Testis (tissue), 2 donors: ENCODE measurements around the gene PLA2G4D.

ENCODE experiments used
- POLR2A ChIP-seq: fragments of 450-650 bp; IDR thresholded peaks from one replicate; pipeline ENCODE4 v1.6.1; 2017; ENCODE audit warnings: antibody characterized with exemption, mild to moderate bottlenecking, moderate library complexity
- TF ChIP-seq, protein P1 (sequence below), 3 experiments: fragments of 450-650 bp in 2 of 3; fragments of 200-600 bp in 1 of 3; sonication (generic) in 1 of 3; IDR thresholded peaks; one replicate each; pipeline ENCODE4 v1.5.1; 2016 to 2019; ENCODE audit warnings: antibody characterized with exemption in 3 of 3, mild to moderate bottlenecking in 2 of 3, moderate library complexity in 1 of 3

DNA sequence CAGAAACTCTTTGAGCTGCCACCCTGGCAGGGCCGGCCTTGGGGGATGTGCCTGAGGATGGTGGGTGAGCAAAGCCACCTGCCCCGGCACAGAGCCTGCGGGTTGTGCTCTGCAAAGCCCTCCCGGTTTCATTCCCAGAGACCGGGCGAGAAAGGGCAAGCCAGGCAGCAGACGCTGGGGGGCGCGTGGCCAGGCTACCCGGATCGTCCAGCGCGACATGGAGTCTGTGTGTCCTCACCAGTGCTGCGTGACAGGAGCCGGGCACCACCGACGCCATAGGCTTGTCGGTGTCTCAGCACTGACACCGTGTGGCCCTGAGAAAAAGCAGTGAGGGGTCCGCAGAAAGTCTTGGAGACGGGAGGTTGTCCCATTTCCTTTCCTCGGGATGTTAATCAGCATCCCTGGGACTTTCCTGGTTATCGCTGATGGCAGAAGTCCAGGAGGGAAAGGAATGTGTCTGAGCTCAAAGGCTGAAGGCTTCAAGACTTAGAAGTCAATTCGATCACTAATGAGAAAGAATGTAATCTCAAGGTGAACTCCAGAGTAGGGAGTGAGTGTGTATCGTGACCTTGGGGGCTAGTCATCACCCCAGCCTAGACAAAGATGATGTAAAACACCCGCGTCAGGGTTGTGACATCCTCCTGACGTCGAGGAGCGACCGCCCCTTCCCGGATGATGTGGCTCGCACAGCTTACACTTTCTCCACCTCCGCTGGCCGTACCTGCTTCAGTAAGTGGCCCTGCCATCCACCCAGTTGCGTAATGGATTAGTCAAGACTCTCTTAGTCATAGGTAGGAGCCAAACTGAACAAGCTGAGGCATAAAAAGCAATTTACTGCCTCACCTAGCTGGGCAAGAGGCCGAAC is 37.2 kb downstream of the PLA2G4D start:
- TF ChIP-seq, protein P1, sequence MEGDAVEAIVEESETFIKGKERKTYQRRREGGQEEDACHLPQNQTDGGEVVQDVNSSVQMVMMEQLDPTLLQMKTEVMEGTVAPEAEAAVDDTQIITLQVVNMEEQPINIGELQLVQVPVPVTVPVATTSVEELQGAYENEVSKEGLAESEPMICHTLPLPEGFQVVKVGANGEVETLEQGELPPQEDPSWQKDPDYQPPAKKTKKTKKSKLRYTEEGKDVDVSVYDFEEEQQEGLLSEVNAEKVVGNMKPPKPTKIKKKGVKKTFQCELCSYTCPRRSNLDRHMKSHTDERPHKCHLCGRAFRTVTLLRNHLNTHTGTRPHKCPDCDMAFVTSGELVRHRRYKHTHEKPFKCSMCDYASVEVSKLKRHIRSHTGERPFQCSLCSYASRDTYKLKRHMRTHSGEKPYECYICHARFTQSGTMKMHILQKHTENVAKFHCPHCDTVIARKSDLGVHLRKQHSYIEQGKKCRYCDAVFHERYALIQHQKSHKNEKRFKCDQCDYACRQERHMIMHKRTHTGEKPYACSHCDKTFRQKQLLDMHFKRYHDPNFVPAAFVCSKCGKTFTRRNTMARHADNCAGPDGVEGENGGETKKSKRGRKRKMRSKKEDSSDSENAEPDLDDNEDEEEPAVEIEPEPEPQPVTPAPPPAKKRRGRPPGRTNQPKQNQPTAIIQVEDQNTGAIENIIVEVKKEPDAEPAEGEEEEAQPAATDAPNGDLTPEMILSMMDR (IDR thresholded peaks at IDR 0.05), result peak; percentile 29 to 46 (median 39)
- no peak for TF ChIP-seq POLR2A
